ENCODE measurements around the gene NR3C2.

The NR3C2 gene

GRCh38 chr4:148112231-148112982 is 329.8 kb downstream of the NR3C2 start:
- TF ChIP-seq EZH2 (IDR thresholded peaks at IDR 0.05; ENCODE audit: borderline replicate concordance, low read length) = no peak
- TF ChIP-seq CTCF (IDR thresholded peaks at IDR 0.05; ENCODE audit: low read length) = no peak
- Histone ChIP-seq H3K4me2 (ENCODE audit: low read length) (no peak overlapping the region), H3K9ac (ENCODE audit: low read length) (no peak overlapping the region), H4K20me1 (ENCODE audit: insufficient read depth, low read length) (no peaks in the 10 kb centered on the region), H3K4me1 (ENCODE audit: insufficient read depth, low read length, severe bottlenecking) (peaks cover 16% of the 10 kb centered on the region), H3K27ac (ENCODE audit: low read depth, low read length, poor library complexity, severe bottlenecking) (no peak overlapping the region), H3K79me2 (ENCODE audit: insufficient read depth, low read length) (no peaks in the 10 kb centered on the region), H3K9me2 (ENCODE audit: low read depth, low read length) (no peaks in the 10 kb centered on the region), H3K36me3 (ENCODE audit: insufficient read depth, low read length) (no peaks in the 10 kb centered on the region), H3F3A (ENCODE audit: insufficient read depth, low read length) (no peaks in the 10 kb centered on the region), H3K4me3 (ENCODE audit: low read depth, low read length, poor library complexity, severe bottlenecking) (no peak overlapping the region), H3K27me3 (ENCODE audit: insufficient read depth, low read length) (no peaks in the 10 kb centered on the region), H3K9me3 (ENCODE audit: low read length) (no peaks in the 10 kb centered on the region), H2AFZ (ENCODE audit: low read length) (no peak overlapping the region)

- Histone ChIP-seq H3K9ac (ENCODE audit: low read length) (no peak overlapping the region), H3K27me3 (ENCODE audit: insufficient read depth, low read length) (no peaks in the 10 kb centered on the region), H3K4me2 (ENCODE audit: low read length) (no peak overlapping the region), H4K20me1 (ENCODE audit: insufficient read depth, low read length) (no peaks in the 10 kb centered on the region), H3K27ac (ENCODE audit: low read depth, low read length, poor library complexity, severe bottlenecking) (no peak overlapping the region), H3K4me3 (ENCODE audit: low read depth, low read length, poor library complexity, severe bottlenecking) (no peak overlapping the region), H3K9me3 (ENCODE audit: low read length) (no peaks in the 10 kb centered on the region), H3K9me2 (ENCODE audit: low read depth, low read length) (no peaks in the 10 kb centered on the region), H2AFZ (ENCODE audit: low read length) (no peak overlapping the region), H3K4me1 (ENCODE audit: insufficient read depth, low read length, severe bottlenecking) (no peaks in the 10 kb centered on the region), H3F3A (ENCODE audit: insufficient read depth, low read length) (no peaks in the 10 kb centered on the region), H3K79me2 (ENCODE audit: insufficient read depth, low read length) (no peaks in the 10 kb centered on the region), H3K36me3 (ENCODE audit: insufficient read depth, low read length) (no peaks in the 10 kb centered on the region)
- TF ChIP-seq CTCF (IDR thresholded peaks at IDR 0.05; ENCODE audit: low read length) (no peak), EZH2 (IDR thresholded peaks at IDR 0.05; ENCODE audit: borderline replicate concordance, low read length) (no peak)
These were observed 332.0 kb downstream of the NR3C2 start for GRCh38 chr4:148110169-148110568.

GRCh38 chr4:148109216-148109615 is 333.0 kb downstream of the NR3C2 start:
- Histone ChIP-seq H3K4me3 (ENCODE audit: low read depth, low read length, poor library complexity, severe bottlenecking) (no peak overlapping the region), H3K27ac (ENCODE audit: low read depth, low read length, poor library complexity, severe bottlenecking) (no peak overlapping the region), H3K9ac (ENCODE audit: low read length) (no peak overlapping the region), H2AFZ (ENCODE audit: low read length) (no peak overlapping the region), H3K9me2 (ENCODE audit: low read depth, low read length) (no peaks in the 10 kb centered on the region), H3K36me3 (ENCODE audit: insufficient read depth, low read length) (no peaks in the 10 kb centered on the region), H3K4me1 (ENCODE audit: insufficient read depth, low read length, severe bottlenecking) (no peaks in the 10 kb centered on the region), H3K79me2 (ENCODE audit: insufficient read depth, low read length) (no peaks in the 10 kb centered on the region), H3F3A (ENCODE audit: insufficient read depth, low read length) (no peaks in the 10 kb centered on the region), H3K9me3 (ENCODE audit: low read length) (no peaks in the 10 kb centered on the region), H3K4me2 (ENCODE audit: low read length) (no peak overlapping the region), H3K27me3 (ENCODE audit: insufficient read depth, low read length) (no peaks in the 10 kb centered on the region), H4K20me1 (ENCODE audit: insufficient read depth, low read length) (no peaks in the 10 kb centered on the region)
- TF ChIP-seq CTCF (IDR thresholded peaks at IDR 0.05; ENCODE audit: low read length) = no peak
- TF ChIP-seq EZH2 (IDR thresholded peaks at IDR 0.05; ENCODE audit: borderline replicate concordance, low read length) = no peak

Data from OCI-LY1 (cell line).